Hematopoietic multipotent progenitor cell treated with erythropoietin and hydrocortisone succinate and interleukin-3 and kit ligand, for 6 days (in vitro differentiated cells): ENCODE results near the gene LIPG.
A peak's percentile ranks its signal among the peaks of the same experiment; 100 is the strongest.
"Not testable (repeated sequence)": the region's sequence is repeated elsewhere in the genome, so short reads cannot be mapped to it uniquely, and the experiment has no call there.

Experiments
- DNase-seq: peaks from one replicate; pipeline ENCODE4 v3.0.0-alpha.2; 2015

The LIPG gene

GRCh38 chr18:49561289-49562193 lies at the start of gene LIPG:
Gene LIPG, plus strand, starts transcription at chr18:49562057. Its CDS starts 252 bp downstream, at chr18:49562309.
- peak; percentile 56 for DNase-seq

GRCh38 chr18:49512876-49513275 lies 49.0 kb upstream of the LIPG start:
- DNase-seq: not testable (repeated sequence)

GRCh38 chr18:49514577-49514976 lies 47.3 kb upstream of the LIPG start:
- DNase-seq: no peak

- DNase-seq: not testable (repeated sequence)
Measured at GRCh38 chr18:49515003-49515402, 46.9 kb upstream of the LIPG start.

GRCh38 chr18:49515516-49515915 lies 46.3 kb upstream of the LIPG start:
- no peak for DNase-seq

- DNase-seq: no peak
Measured at GRCh38 chr18:49517483-49517882, 44.4 kb upstream of the LIPG start.

GRCh38 chr18:49519101-49519971 lies 42.5 kb upstream of the LIPG start:
- DNase-seq: no peak

- no peak for DNase-seq
Measured at GRCh38 chr18:49520661-49521145, 41.2 kb upstream of the LIPG start.

GRCh38 chr18:49521216-49521835 lies 40.5 kb upstream of the LIPG start:
- DNase-seq: no peak

GRCh38 chr18:49523580-49524093 lies 38.2 kb upstream of the LIPG start:
- DNase-seq: not testable (repeated sequence)

- no peak for DNase-seq
Measured at GRCh38 chr18:49524349-49524748, 37.5 kb upstream of the LIPG start.

- no peak for DNase-seq
Measured at GRCh38 chr18:49524951-49525350, 36.9 kb upstream of the LIPG start.

GRCh38 chr18:49525981-49526380 lies 35.9 kb upstream of the LIPG start:
- no peak for DNase-seq

GRCh38 chr18:49527631-49528327 lies 34.1 kb upstream of the LIPG start:
- DNase-seq: no peak

- DNase-seq: peak; percentile 57
Measured at GRCh38 chr18:49529596-49529995, 32.3 kb upstream of the LIPG start.

- DNase-seq: peak; percentile 33
Measured at GRCh38 chr18:49531678-49532153, 30.1 kb upstream of the LIPG start.

GRCh38 chr18:49534846-49535601 lies 26.8 kb upstream of the LIPG start:
- DNase-seq: no peak

- DNase-seq: no peak
Measured at GRCh38 chr18:49537232-49537896, 24.5 kb upstream of the LIPG start.

- no peak for DNase-seq
Measured at GRCh38 chr18:49544362-49544761, 17.5 kb upstream of the LIPG start.

GRCh38 chr18:49546278-49546677 lies 15.6 kb upstream of the LIPG start:
- DNase-seq: no peak
